HepG2 (cell line): Measurements from ENCODE around the gene CSNK1A1. TPM values are rescaled to one million over a fixed set of nuclear protein-coding genes. Genes with fewer than 3 reads are reported as not detected.

Source experiments
- ATF7 ChIP-seq, 2 experiments: fragments of 450-650 bp in 1 of 2; sonication (generic) in 1 of 2; formaldehyde crosslinking in 1 of 2; IDR thresholded peaks; 2 replicates each; pipeline versions ENCODE4 v1.4.0 to v1.6.1; 2016 to 2020; ENCODE audit warnings: antibody characterized with exemption in 1 of 2, mild to moderate bottlenecking in 1 of 2, missing genetic modification reagents in 1 of 2
- EP300 ChIP-seq, 3 experiments: sonication (generic) in 1 of 3; formaldehyde crosslinking in 1 of 3; IDR thresholded peaks; 2 replicates each; pipeline versions ENCODE4 v1.5.1 to v1.6.1; 2011 to 2020; ENCODE audit warnings: low read depth in 2 of 3, low read length in 2 of 3, borderline replicate concordance in 1 of 3, improper control_type of control experiment in 1 of 3, mild to moderate bottlenecking in 1 of 3, missing genetic modification reagents in 1 of 3, moderate library complexity in 1 of 3
- FOXA1 ChIP-seq, 2 experiments: fragments of 450-650 bp in 1 of 2; sonication (generic) in 1 of 2; formaldehyde crosslinking in 1 of 2; IDR thresholded peaks; 2 replicates each; pipeline versions ENCODE4 v1.4.0 to v1.6.1; 2016 to 2020; ENCODE audit warnings: missing genetic modification reagents in 1 of 2
- FOXK2 ChIP-seq: fragments of 450-650 bp; IDR thresholded peaks from 2 replicates; pipeline ENCODE4 v1.6.1; 2016
- GATAD2A ChIP-seq: IDR thresholded peaks from 2 replicates; pipeline ENCODE4 v1.6.1; 2016
- HDAC2 ChIP-seq: sonication (generic); formaldehyde crosslinking; IDR thresholded peaks from 2 replicates; pipeline ENCODE4 v1.4.0; 2020; ENCODE audit warnings: missing genetic modification reagents
- NR2C2 ChIP-seq: sonication (generic); formaldehyde crosslinking; IDR thresholded peaks from 2 replicates; pipeline ENCODE4 v1.4.0; 2020; ENCODE audit warnings: missing genetic modification reagents, mild to moderate bottlenecking, moderate library complexity, borderline replicate concordance
- NR2F1 ChIP-seq, 2 experiments: fragments of 450-650 bp in 1 of 2; formaldehyde crosslinking in 1 of 2; IDR thresholded peaks; 2 replicates each; pipeline versions ENCODE4 v1.5.0 to v1.6.1; 2016 to 2020; ENCODE audit warnings: mild to moderate bottlenecking in 1 of 2, missing compliant biosample characterization in 1 of 2, missing genetic modification reagents in 1 of 2, moderate library complexity in 1 of 2
- REXO4 ChIP-seq: sonication (generic); formaldehyde crosslinking; IDR thresholded peaks from 2 replicates; pipeline ENCODE4 v1.8.0; 2022; ENCODE audit warnings: missing genetic modification reagents, mild to moderate bottlenecking, borderline replicate concordance
- RXRB ChIP-seq: IDR thresholded peaks from 2 replicates; pipeline ENCODE4 v1.6.1; 2016; ENCODE audit warnings: borderline replicate concordance, missing genetic modification reagents, missing compliant biosample characterization
- SATB2 ChIP-seq: sonication (generic); formaldehyde crosslinking; IDR thresholded peaks from 2 replicates; pipeline ENCODE4 v1.5.0; 2020; ENCODE audit warnings: missing genetic modification reagents
- TAF1 ChIP-seq: sonication (generic); formaldehyde crosslinking; IDR thresholded peaks from 2 replicates; pipeline ENCODE4 v1.4.0; 2020; ENCODE audit warnings: missing genetic modification reagents
- TMF1 ChIP-seq: sonication (generic); formaldehyde crosslinking; IDR thresholded peaks from 2 replicates; pipeline ENCODE4 v1.8.1; 2022; ENCODE audit warnings: low read depth, missing genetic modification reagents
- TRIM24 ChIP-seq: sonication (generic); formaldehyde crosslinking; IDR thresholded peaks from 2 replicates; pipeline ENCODE4 v1.8.0; 2022; ENCODE audit warnings: mild to moderate bottlenecking, missing genetic modification reagents
- YEATS2 ChIP-seq: sonication (generic); formaldehyde crosslinking; IDR thresholded peaks from 2 replicates; pipeline ENCODE4 v1.4.0; 2020; ENCODE audit warnings: missing genetic modification reagents, borderline replicate concordance
- ZBTB2 ChIP-seq: sonication (generic); formaldehyde crosslinking; IDR thresholded peaks from 2 replicates; pipeline ENCODE4 v1.8.0; 2022; ENCODE audit warnings: low read depth, missing genetic modification reagents
- ZBTB21 ChIP-seq: sonication (generic); formaldehyde crosslinking; IDR thresholded peaks from 2 replicates; pipeline ENCODE4 v1.4.0; 2020; ENCODE audit warnings: missing genetic modification reagents
- ZFP41 ChIP-seq: sonication (generic); formaldehyde crosslinking; IDR thresholded peaks from 2 replicates; pipeline ENCODE4 v1.4.0; 2020; ENCODE audit warnings: mild to moderate bottlenecking, missing genetic modification reagents, borderline replicate concordance
- ZFY ChIP-seq: sonication (generic); formaldehyde crosslinking; IDR thresholded peaks from 2 replicates; pipeline ENCODE4 v1.4.0; 2020; ENCODE audit warnings: missing genetic modification reagents
- ZNF20 ChIP-seq: sonication (generic); formaldehyde crosslinking; IDR thresholded peaks from 2 replicates; pipeline ENCODE4 v1.4.0; 2020; ENCODE audit warnings: mild to moderate bottlenecking, moderate library complexity, missing genetic modification reagents
- ZNF333 ChIP-seq: sonication (generic); formaldehyde crosslinking; IDR thresholded peaks from 2 replicates; pipeline ENCODE4 v1.4.0; 2020; ENCODE audit warnings: mild to moderate bottlenecking, missing genetic modification reagents, borderline replicate concordance
- ZNF512B ChIP-seq: sonication (generic); formaldehyde crosslinking; IDR thresholded peaks from 2 replicates; pipeline ENCODE4 v1.5.1; 2020; ENCODE audit warnings: missing genetic modification reagents, mild to moderate bottlenecking, borderline replicate concordance
- ZNF629 ChIP-seq: sonication (generic); formaldehyde crosslinking; conservative IDR thresholded peaks from 2 replicates; pipeline ENCODE4 v1.5.0; 2020; ENCODE audit warnings: missing genetic modification reagents
- ZNF766 ChIP-seq: sonication (generic); formaldehyde crosslinking; IDR thresholded peaks from 2 replicates; pipeline ENCODE4 v1.5.0; 2020; ENCODE audit warnings: missing genetic modification reagents, borderline replicate concordance
- ZNF775 ChIP-seq: sonication (generic); formaldehyde crosslinking; IDR thresholded peaks from 2 replicates; pipeline ENCODE4 v1.4.0; 2020; ENCODE audit warnings: missing genetic modification reagents, mild to moderate bottlenecking, moderate library complexity, borderline replicate concordance
- ZNF83 ChIP-seq: sonication (generic); formaldehyde crosslinking; IDR thresholded peaks from 2 replicates; pipeline ENCODE4 v1.4.0; 2020; ENCODE audit warnings: missing genetic modification reagents, mild to moderate bottlenecking, borderline replicate concordance
- polyA plus RNA-seq, 8 experiments: library from polyadenylated mRNA; depleted of rRNA in 3 of 8; stranded (reverse) in 7 of 8; unstranded in 1 of 8; fragments of >200 nt; fragmentation: Illumina TruSeq in 4 of 8; extraction: Trizol in 4 of 8; gene quantifications; 2 replicates each; pipeline versions ENCODE4 v1.2.1 to v1.2.3, GENCODE V29; 2011 to 2016; ENCODE audit warnings: low read depth in 4 of 8, missing spikeins in 1 of 8, mixed read lengths in 1 of 8; ENCODE audit not compliant: insufficient read depth in 1 of 8
- total RNA-seq, 5 experiments: library from RNA; depleted of rRNA; stranded (reverse); fragments of >200 nt; fragmentation: Illumina TruSeq; extraction: Trizol; gene quantifications; 2 replicates each; pipeline ENCODE4 v1.2.3, GENCODE V29; 2016; ENCODE audit warnings: low read depth in 1 of 5

CSNK1A1 gene
- total and polyA plus RNA-seq, 2 of the 13 experiments (the other 11 are each of a cell fraction or from before 2014, with no cell fraction given): 89.0 to 149 TPM

DNA sequence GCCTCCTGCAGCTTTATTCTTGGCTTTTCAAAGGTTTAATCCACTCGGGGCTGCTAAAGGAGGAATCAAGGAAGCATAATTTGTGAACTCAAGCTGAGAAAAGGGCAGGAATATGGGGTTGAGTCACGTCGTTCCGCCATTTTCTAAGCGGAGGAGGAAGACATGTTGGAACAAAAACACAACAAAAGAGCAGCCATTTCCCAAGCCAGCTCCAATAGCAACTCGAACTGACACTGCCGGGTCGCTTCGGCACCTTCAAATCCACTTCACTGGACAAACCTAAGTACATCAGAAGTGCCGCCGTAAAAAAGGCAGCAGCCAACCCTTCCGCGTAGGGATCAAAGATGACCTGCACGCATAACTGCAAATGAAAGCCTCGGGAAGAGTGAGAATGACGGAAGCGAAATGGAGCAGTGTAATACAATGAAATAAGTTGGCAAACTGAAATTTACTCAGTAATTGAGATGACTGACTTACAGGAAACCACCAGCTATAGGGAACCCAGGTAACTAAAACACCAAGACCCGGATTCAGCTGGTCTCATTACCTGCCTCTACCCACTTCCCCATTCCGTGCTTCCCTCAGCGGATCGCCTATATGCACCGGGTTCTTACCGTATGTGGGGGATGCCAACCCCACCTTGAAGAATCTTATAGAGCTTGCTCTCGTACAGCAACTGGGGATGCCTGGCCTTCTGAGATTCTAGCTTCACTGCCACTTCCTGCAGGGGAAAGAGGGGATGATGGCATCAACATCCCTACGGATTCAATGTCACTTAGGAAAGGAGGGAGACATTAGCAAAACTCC lies 1.6 kb downstream of the CSNK1A1 start (continued):
- 0 out of 2 replicates have a peak, but pooled peaks have one; percentile 46 for TF ChIP-seq FOXK2
- TF ChIP-seq ZNF512B (CRISPR knock-in tag): no peak
- no peak for TF ChIP-seq YEATS2 (CRISPR knock-in tag)
- TF ChIP-seq ZNF83 (CRISPR knock-in tag): no peak
- TF ChIP-seq TAF1 (CRISPR knock-in tag): peak; percentile 53; the same call in 1 of the 2 replicates
- TF ChIP-seq ZBTB21 (CRISPR knock-in tag): peak; percentile 68; the same call in 1 of the 2 replicates
- TF ChIP-seq ATF7 (IDR thresholded peaks at IDR 0.05): no peak
- no peak for TF ChIP-seq ATF7 (CRISPR knock-in tag; IDR thresholded peaks at IDR 0.05)
- no peak for TF ChIP-seq ZBTB2
- TF ChIP-seq NR2F1 (CRISPR knock-in tag; IDR thresholded peaks at IDR 0.05): no peak
- TF ChIP-seq EP300 (IDR thresholded peaks at IDR 0.05; ENCODE audit: low read depth in 2 of 2, low read length in 2 of 2): peak in 1 of 2 experiments; percentile 3; a peak in 1 of 4 replicates
- TF ChIP-seq EP300 (CRISPR knock-in tag; IDR thresholded peaks at IDR 0.05; ENCODE audit: borderline replicate concordance): no peak
- TF ChIP-seq ZNF766 (CRISPR knock-in tag): no peak
- no peak for TF ChIP-seq HDAC2
- no peak for TF ChIP-seq FOXA1 (IDR thresholded peaks at IDR 0.05)
- no peak for TF ChIP-seq FOXA1 (CRISPR knock-in tag; IDR thresholded peaks at IDR 0.05)
- no peak for TF ChIP-seq TRIM24
- TF ChIP-seq ZNF775 (CRISPR knock-in tag): no peak
- no peak for TF ChIP-seq NR2C2 (CRISPR knock-in tag)
- TF ChIP-seq REXO4 (CRISPR knock-in tag): no peak
- no peak for TF ChIP-seq ZFP41 (CRISPR knock-in tag)
- TF ChIP-seq ZNF629: no peak
- no peak for TF ChIP-seq ZFY
- TF ChIP-seq TMF1 (CRISPR knock-in tag): no peak
- TF ChIP-seq RXRB (CRISPR knock-in tag): no peak
- no peak for TF ChIP-seq ZNF333 (CRISPR knock-in tag)
- peak; percentile 23; the same call in 1 of the 2 replicates for TF ChIP-seq GATAD2A (CRISPR knock-in tag)
- TF ChIP-seq SATB2 (CRISPR knock-in tag): no peak
- TF ChIP-seq ZNF20: no peak
